DND-41 (cell line): ENCODE measurements around the gene PPP1R14D.

ENCODE experiments used
- ATAC-seq: fragments of 200-7000 bp; cut with Tn5 transposase; 3 replicates; pipeline ENCODE4 v1.9.1; 2021; ENCODE audit warnings: low read depth; ENCODE audit not compliant: insufficient read depth
- DNase-seq: peaks from one replicate; pipeline ENCODE4 v3.0.0-alpha.2; 2020
- H2AFZ ChIP-seq: 2 replicates; pipeline ENCODE4 v1.6.0; 2012; ENCODE audit warnings: low read depth, low read length
- H3K27ac ChIP-seq: 2 replicates; pipeline ENCODE4 v1.5.1; 2012; ENCODE audit warnings: low read length, inconsistent platforms
- H3K27me3 ChIP-seq: fragments of 200-600 bp; sonication (generic); 2 replicates; pipeline ENCODE4 v1.6.0; 2012; ENCODE audit warnings: low read length, mild to moderate bottlenecking, inconsistent platforms; ENCODE audit not compliant: insufficient read depth, poor library complexity
- H3K36me3 ChIP-seq: 2 replicates; pipeline ENCODE4 v1.5.1; 2012; ENCODE audit warnings: low read length, inconsistent platforms; ENCODE audit not compliant: insufficient read depth
- H3K4me1 ChIP-seq: 2 replicates; pipeline ENCODE4 v1.5.1; 2012; ENCODE audit warnings: mild to moderate bottlenecking, low read length; ENCODE audit not compliant: insufficient read depth
- H3K4me2 ChIP-seq: 2 replicates; pipeline ENCODE4 v1.6.0; 2012; ENCODE audit warnings: mild to moderate bottlenecking, moderate library complexity, low read length, inconsistent platforms; ENCODE audit not compliant: insufficient read depth
- H3K4me3 ChIP-seq, 2 experiments: fragments of 200-600 bp in 1 of 2; shearing (Covaris generic) in 1 of 2; 2 replicates each; pipeline ENCODE4 v1.5.1; 2012 to 2016; ENCODE audit warnings: inconsistent platforms in 2 of 2, low read length in 2 of 2, mild to moderate bottlenecking in 2 of 2, low read depth in 1 of 2, moderate library complexity in 1 of 2
- H3K79me2 ChIP-seq: 2 replicates; pipeline ENCODE4 v1.6.0; 2012; ENCODE audit warnings: low read length, inconsistent platforms; ENCODE audit not compliant: insufficient read depth
- H3K9ac ChIP-seq: 2 replicates; pipeline ENCODE4 v1.6.0; 2012; ENCODE audit warnings: low read depth, mild to moderate bottlenecking, inconsistent platforms, low read length, moderate library complexity
- H3K9me3 ChIP-seq: 2 replicates; pipeline ENCODE4 v1.5.1; 2012; ENCODE audit warnings: low read length, moderate library complexity, mild to moderate bottlenecking, inconsistent platforms; ENCODE audit not compliant: insufficient read depth, severe bottlenecking
- H4K20me1 ChIP-seq: 2 replicates; pipeline ENCODE4 v1.6.0; 2012; ENCODE audit warnings: low read length; ENCODE audit not compliant: insufficient read depth
- EZH2 ChIP-seq: IDR thresholded peaks from 3 replicates; pipeline ENCODE4 v1.6.1; 2012; ENCODE audit warnings: borderline replicate concordance, low read depth, mild to moderate bottlenecking, moderate library complexity, low read length, inconsistent platforms; ENCODE audit not compliant: severe bottlenecking
- TF ChIP-seq, protein P1 (sequence below): IDR thresholded peaks from 2 replicates; pipeline ENCODE4 v1.5.1; 2012; ENCODE audit warnings: borderline replicate concordance, low read length, moderate library complexity, mild to moderate bottlenecking; ENCODE audit not compliant: poor library complexity, severe bottlenecking; ENCODE audit errors: extremely low read depth

PPP1R14D gene

GRCh38 chr15:40873694-40874561, 45.4 kb upstream of the PPP1R14D start, which contains the start of gene RHOV:
Gene RHOV, minus strand, starts transcription at chr15:40874234. Its CDS starts 95 bp downstream, at chr15:40874139.
- ATAC-seq: peak; percentile 85
- no peaks in the 10 kb centered on the region for H3K36me3 ChIP-seq
- peak within 1 kb of the TSS; percentile 81 for H3K4me2 ChIP-seq
- peak within 1 kb of the TSS; percentile 11 to 58; a peak in 3 of 4 replicates for H3K4me3 ChIP-seq
- peak; percentile 93 for TF ChIP-seq EZH2
- TF ChIP-seq, protein P1, sequence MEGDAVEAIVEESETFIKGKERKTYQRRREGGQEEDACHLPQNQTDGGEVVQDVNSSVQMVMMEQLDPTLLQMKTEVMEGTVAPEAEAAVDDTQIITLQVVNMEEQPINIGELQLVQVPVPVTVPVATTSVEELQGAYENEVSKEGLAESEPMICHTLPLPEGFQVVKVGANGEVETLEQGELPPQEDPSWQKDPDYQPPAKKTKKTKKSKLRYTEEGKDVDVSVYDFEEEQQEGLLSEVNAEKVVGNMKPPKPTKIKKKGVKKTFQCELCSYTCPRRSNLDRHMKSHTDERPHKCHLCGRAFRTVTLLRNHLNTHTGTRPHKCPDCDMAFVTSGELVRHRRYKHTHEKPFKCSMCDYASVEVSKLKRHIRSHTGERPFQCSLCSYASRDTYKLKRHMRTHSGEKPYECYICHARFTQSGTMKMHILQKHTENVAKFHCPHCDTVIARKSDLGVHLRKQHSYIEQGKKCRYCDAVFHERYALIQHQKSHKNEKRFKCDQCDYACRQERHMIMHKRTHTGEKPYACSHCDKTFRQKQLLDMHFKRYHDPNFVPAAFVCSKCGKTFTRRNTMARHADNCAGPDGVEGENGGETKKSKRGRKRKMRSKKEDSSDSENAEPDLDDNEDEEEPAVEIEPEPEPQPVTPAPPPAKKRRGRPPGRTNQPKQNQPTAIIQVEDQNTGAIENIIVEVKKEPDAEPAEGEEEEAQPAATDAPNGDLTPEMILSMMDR: peak; percentile 33
- H2AFZ ChIP-seq: peak within 1 kb of the TSS; percentile 51
- H3K9me3 ChIP-seq: no peaks in the 10 kb centered on the region
- peaks cover 15% of the 10 kb centered on the region for H3K4me1 ChIP-seq
- peak; percentile 53 for DNase-seq
- peaks cover 24% of the 10 kb centered on the region for H3K27me3 ChIP-seq
- H3K79me2 ChIP-seq: no peaks in the 10 kb centered on the region
- H3K9ac ChIP-seq: peak within 1 kb of the TSS; percentile 39; the same call in 1 of the 2 replicates
- H3K27ac ChIP-seq: no peak within 1 kb of the TSS
- H4K20me1 ChIP-seq: no peaks in the 10 kb centered on the region

DNA sequence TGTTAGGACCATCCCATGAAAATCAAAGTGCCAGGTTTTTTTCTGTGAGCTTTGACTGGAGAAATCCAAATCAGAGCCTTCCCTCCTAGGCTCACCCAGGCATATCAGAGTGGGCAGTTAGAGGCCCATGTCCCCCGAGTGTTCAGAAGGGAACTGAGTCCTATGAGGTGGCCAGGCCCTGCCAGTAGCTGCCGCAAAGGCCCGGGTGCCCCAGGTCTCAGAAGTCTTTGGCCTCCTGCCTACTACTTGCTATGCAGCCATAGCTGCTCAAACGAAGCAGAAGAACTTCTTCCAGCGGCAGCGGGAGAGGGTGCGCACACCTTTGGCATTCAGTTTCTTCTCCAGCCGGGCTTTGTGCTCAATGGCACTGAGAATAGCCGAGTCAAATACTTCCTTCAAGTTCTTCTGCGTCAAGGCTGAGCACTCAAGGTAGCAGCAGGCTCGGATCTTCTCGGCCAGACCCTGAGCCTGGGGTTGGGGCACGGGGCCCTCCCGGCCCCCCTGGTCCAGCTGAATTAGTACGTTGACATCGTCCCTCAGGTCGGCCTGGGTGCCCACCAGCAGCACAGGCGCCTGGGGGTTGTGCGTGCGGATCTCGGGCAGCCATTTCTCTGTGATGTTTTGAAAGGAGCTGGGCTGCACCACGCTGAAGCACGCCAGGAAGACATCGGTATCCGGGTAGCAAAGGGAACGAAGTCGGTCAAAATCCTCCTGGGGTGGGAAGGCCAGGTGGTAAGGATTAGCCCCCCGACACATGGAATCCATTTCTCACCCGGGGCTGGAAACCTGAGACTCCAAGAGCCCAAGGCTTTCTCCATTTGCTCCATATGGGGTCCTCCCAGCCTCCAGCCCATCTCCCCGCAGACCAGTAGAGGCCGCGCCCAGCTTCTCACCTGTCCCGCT, 44.5 kb upstream of the PPP1R14D start:
- Histone ChIP-seq H3K27me3 (peaks cover 24% of the 10 kb centered on the region), H3K9ac (peak overlapping the region; percentile 39; the same call in 1 of the 2 replicates), H4K20me1 (no peaks in the 10 kb centered on the region), H3K4me3 (peak overlapping the region in 1 of 2 experiments; percentile 58; a peak in 2 of 4 replicates), H3K79me2 (no peaks in the 10 kb centered on the region), H2AFZ (0 out of 2 replicates have a peak overlapping the region, but pooled peaks have one; percentile 51), H3K27ac (no peak overlapping the region), H3K4me2 (peak overlapping the region; percentile 81), H3K9me3 (no peaks in the 10 kb centered on the region), H3K4me1 (peaks cover 15% of the 10 kb centered on the region), H3K36me3 (no peaks in the 10 kb centered on the region)
- ATAC-seq (no peak), DNase-seq (no peak)
- no peak for TF ChIP-seq EZH2
- TF ChIP-seq, protein P1: no peak

DNA sequence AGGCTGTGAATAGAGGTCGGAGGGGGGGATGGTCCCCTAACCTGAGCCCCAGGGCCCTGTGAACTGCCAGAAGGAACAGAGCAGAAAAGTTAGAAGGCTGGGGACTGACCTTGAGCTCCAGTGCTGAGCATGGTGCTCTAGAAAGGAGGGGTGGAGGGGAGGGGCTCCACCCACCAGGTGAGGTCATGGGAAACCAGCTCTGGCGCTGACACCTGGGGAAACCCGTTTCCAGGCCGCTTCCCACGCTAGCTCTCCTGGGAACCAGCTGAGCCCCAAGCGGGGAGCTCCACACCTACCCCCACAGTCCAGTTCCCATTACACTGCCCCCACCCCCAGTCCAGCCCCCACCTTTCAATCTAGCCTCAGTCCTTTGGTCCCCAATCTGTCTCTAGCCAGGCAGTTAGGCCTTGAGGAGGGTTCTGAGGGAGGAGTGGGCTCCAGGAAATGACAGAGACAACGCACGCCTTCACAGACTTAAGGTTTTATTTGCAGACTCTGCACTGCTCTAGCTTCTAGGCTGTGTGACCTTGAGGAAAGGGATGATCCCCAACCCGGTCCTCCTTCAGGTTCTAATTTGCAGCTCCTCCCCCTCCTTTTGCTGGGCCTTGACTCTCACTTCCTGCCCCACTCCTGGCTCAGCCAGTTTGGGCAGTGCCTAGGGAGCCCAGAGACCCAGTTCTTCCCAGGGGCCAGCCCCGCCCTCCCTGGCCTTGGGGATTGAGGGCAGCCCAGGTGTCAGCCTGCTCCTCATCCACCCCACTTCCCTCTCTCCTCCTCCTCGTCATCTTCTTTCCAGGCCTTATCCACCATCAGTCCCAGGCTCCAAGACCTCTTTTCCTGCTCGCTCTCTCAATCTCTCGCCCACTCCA, 43.5 kb upstream of the PPP1R14D start:
- Histone ChIP-seq H3K4me3 (no peak overlapping the region), H3K9ac (no peak overlapping the region), H3K4me1 (peaks cover 15% of the 10 kb centered on the region), H2AFZ (no peak overlapping the region), H3K27me3 (peaks cover 24% of the 10 kb centered on the region), H4K20me1 (no peaks in the 10 kb centered on the region), H3K36me3 (no peaks in the 10 kb centered on the region), H3K4me2 (no peak overlapping the region), H3K27ac (no peak overlapping the region), H3K79me2 (no peaks in the 10 kb centered on the region), H3K9me3 (no peaks in the 10 kb centered on the region)
- TF ChIP-seq, protein P1: no peak
- no peak for TF ChIP-seq EZH2
- DNase-seq (no peak), ATAC-seq (no peak)
